Mucosa of descending colon (tissue), 3 donors: Measurements from ENCODE around the gene FAM98B. TPM values are rescaled to one million over a fixed set of nuclear protein-coding genes. Genes with fewer than 3 reads are reported as not detected.

ENCODE experiments used
- ATAC-seq: fragments of 200-7000 bp; cut with Tn5 transposase; one replicate; pipeline ENCODE4 v1.9.1; 2020; ENCODE audit warnings: mild to moderate bottlenecking, moderate library complexity
- DNase-seq, 3 donors: peaks; one replicate each; pipeline ENCODE4 v3.0.0-alpha.2; 2020
- H3K36me3 ChIP-seq: fragments of 200-600 bp; one replicate; pipeline ENCODE4 v1.8.0; 2021; ENCODE audit warnings: low read depth, mild to moderate bottlenecking
- H3K4me1 ChIP-seq: fragments of 200-600 bp; one replicate; pipeline ENCODE4 v1.8.0; 2021; ENCODE audit warnings: low read depth, mild to moderate bottlenecking
- H3K4me3 ChIP-seq: fragments of 200-600 bp; one replicate; pipeline ENCODE4 v1.8.0; 2021; ENCODE audit warnings: mild to moderate bottlenecking
- H3K9me3 ChIP-seq: fragments of 200-600 bp; one replicate; pipeline ENCODE4 v1.8.0; 2021; ENCODE audit warnings: mild to moderate bottlenecking
- intact Hi-C, 2 donors: fragments of 100-400 bp; cut with DNase I in 1 of 2; cut with micrococcal nuclease in 1 of 2; formaldehyde crosslinking; loops; one replicate each; pipeline versions ENCODE4 v1.11.0 to v1.11.1; 2022; cut with DNase I, micrococcal nuclease
- total RNA-seq, 3 donors: library from RNA; stranded (reverse); fragmentation: NEBNext Ultra II Directional in 2 of 3; extraction: Animal tissue kit (Norgen Biotek cat#: 25700) in 2 of 3; gene quantifications; one replicate each; pipeline versions ENCODE4 v1.2.1 to v1.2.4, GENCODE V29; 2021 to 2023
- TF ChIP-seq, protein P1 (sequence below): fragments of 200-600 bp; IDR thresholded peaks from one replicate; pipeline ENCODE4 v1.8.0; 2022; ENCODE audit warnings: antibody characterized with exemption, mild to moderate bottlenecking
- donor health status: DM: no; HTN: no; CAD: no; lungs with moderate emphysema.
- donor health status: DM: no; HTN: no; CAD: no.
- donor health status: DM: no; HTN: yes; CAD: no.

Gene FAM98B
- total RNA-seq, 3 donors from 2014 or later = 15.8 to 29.7 (median 21.9) TPM

DNA sequence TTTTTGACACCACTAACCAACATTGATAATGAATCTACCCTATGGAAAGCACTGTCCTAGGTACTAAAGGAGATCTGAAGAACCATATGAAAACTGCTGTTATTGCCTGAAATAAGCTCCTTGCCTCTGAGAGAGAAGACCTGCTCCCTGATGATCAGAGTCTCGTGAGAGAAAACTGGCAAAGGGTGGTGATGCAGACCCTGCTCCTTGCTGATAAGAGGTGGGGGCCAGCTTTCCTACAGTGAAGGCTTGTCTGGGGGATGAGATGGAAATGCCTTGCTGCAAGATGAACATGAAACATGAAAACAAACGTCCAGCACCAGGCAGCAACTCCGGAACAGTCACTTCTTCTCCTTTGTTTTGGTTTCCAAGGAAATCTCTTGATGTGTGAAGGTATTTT lies 78.8 kb downstream of the FAM98B start:
- no peaks in the 10 kb centered on the region for H3K4me1 ChIP-seq
- H3K4me3 ChIP-seq = no peak overlapping the region
- intact Hi-C loops = no loop called here
- H3K9me3 ChIP-seq = no peaks in the 10 kb centered on the region
- TF ChIP-seq, protein P1, sequence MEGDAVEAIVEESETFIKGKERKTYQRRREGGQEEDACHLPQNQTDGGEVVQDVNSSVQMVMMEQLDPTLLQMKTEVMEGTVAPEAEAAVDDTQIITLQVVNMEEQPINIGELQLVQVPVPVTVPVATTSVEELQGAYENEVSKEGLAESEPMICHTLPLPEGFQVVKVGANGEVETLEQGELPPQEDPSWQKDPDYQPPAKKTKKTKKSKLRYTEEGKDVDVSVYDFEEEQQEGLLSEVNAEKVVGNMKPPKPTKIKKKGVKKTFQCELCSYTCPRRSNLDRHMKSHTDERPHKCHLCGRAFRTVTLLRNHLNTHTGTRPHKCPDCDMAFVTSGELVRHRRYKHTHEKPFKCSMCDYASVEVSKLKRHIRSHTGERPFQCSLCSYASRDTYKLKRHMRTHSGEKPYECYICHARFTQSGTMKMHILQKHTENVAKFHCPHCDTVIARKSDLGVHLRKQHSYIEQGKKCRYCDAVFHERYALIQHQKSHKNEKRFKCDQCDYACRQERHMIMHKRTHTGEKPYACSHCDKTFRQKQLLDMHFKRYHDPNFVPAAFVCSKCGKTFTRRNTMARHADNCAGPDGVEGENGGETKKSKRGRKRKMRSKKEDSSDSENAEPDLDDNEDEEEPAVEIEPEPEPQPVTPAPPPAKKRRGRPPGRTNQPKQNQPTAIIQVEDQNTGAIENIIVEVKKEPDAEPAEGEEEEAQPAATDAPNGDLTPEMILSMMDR = no peak
- DNase-seq (no peak), ATAC-seq (no peak)
- H3K36me3 ChIP-seq = no peaks in the 10 kb centered on the region

DNA sequence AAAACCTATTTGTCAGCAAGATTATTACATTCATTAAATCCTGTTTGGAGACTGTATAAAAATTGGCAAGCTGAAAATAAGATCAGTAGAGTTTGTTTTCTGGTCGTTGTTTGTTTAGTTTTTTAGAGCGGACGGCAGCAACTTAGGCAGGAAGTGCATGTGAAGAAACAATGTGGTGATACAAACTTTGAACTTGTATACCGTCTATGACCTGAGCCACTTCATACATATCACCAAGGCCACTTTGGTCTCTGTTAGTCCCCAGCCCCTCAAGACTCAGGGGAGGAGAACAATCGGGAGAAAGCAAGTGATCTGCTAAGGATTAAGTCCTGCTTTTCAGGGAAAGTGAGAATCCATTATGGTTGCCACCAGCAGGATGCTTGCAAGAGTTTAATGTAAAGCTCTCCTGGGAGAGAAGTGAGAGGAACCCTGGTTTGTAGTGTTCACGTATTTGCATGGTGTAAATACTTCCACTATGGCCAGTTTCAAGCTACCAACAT lies 79.5 kb downstream of the FAM98B start:
- peak; percentile 25 for ATAC-seq
- TF ChIP-seq, protein P1 = no peak
- Histone ChIP-seq H3K4me1 (no peaks in the 10 kb centered on the region), H3K9me3 (no peaks in the 10 kb centered on the region), H3K4me3 (no peak overlapping the region), H3K36me3 (no peaks in the 10 kb centered on the region)
- no peak for DNase-seq
- intact Hi-C loops = no loop called here

DNA sequence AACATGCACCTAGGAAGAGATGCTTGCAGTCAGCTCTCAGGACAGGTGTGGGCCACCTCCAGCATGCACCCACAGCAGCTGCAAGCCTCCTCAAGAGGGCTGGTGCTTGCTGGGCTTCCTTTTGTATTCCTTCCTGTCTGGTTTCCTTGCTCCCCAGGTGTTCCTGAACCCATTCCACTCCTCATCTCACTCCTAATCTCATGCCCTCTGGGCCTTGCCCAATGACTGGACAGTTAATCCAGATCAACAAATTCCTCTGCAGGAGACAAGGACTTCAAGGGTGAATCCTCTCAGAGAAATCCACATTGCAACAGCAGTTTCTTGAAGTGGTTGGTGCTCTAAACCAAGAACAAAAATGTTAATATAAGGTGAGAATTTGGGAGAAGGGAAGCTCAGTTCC lies 80.0 kb downstream of the FAM98B start:
- Histone ChIP-seq H3K4me3 (no peak overlapping the region), H3K4me1 (no peaks in the 10 kb centered on the region), H3K36me3 (no peaks in the 10 kb centered on the region), H3K9me3 (no peaks in the 10 kb centered on the region)
- ATAC-seq (no peak), DNase-seq (no peak)
- intact Hi-C loops = no loop called here
- TF ChIP-seq, protein P1 = no peak

DNA sequence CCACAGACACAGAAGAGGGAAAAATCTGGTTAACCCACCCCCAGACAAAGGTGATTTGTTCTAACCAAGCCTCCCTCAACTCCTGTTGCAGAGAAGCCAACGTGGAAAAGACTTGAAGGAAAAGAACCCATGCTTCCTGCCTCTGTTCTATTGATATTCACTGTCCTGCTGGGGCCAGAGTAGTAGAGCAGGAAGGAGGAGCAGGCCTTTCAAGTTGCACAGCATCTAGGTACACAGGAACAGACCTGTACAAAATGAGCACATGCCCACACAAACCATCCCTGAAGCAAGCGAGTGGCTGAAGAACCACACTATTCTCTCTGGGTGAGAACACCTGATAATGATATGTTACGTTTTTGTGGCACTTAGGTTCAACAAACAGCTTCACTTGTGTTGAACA lies 80.8 kb downstream of the FAM98B start:
- no peaks in the 10 kb centered on the region for H3K36me3 ChIP-seq
- intact Hi-C loops = no loop called here
- TF ChIP-seq, protein P1 = no peak
- no peak for DNase-seq
- H3K4me3 ChIP-seq = no peak overlapping the region
- H3K9me3 ChIP-seq = no peaks in the 10 kb centered on the region
- ATAC-seq = peak; percentile 20
- no peaks in the 10 kb centered on the region for H3K4me1 ChIP-seq

DNA sequence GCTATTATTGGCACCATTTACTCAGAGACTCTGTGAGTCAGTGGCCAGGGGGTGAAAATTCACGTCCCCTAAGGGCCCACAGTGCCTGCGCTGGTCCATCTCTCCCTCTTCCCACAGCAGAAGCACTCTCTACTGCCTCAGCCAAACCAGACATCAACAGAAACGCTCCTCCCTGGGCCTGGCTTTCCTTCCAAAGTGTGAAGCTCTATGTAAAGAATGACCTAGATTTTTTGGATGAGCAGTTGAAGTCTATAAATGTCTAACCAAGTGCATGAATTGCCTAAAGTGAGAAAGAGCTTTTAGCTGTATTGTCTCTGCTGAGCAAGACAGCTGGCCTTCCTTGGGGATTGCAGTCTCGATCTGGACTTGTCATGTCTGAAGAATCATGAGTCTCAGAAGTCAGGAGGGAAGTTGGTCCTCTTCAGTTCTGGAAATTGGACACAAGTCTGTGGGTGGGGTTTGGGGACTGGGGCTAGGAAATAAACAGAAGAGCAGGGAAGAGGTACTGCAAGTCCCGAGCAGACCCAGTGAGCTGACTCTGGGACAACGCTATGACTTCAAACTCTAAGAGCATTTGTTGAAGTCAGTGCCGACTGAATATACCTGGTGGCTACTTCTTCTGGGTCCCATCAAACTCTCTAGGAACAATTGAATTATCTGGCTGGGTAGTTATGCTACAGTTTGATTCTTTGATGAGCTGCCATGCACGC lies 81.7 kb downstream of the FAM98B start:
- DNase-seq = no peak
- TF ChIP-seq, protein P1 = no peak

More for the DNA sequence above, 81.7 kb downstream of the FAM98B start:
- H3K4me1 ChIP-seq = no peaks in the 10 kb centered on the region
- no peak overlapping the region for H3K4me3 ChIP-seq
- intact Hi-C loops = no loop called here
- no peaks in the 10 kb centered on the region for H3K9me3 ChIP-seq
- ATAC-seq = no peak
- H3K36me3 ChIP-seq = no peaks in the 10 kb centered on the region
